GM19395 (cell line): ENCODE measurements around the gene HLA-E.
"Not testable (repeated sequence)": the region's sequence is repeated elsewhere in the genome, so short reads cannot be mapped to it uniquely, and the experiment has no call there.

ENCODE experiments used
- ATAC-seq: cut with Tn5 transposase; IDR thresholded peaks from one replicate; pipeline ENCODE4 v1.9.1; 2021; ENCODE audit warnings: mild to moderate bottlenecking, moderate library complexity; ENCODE audit not compliant: unreplicated experiment

Gene HLA-E

GRCh38 chr6:30500421-30501355 is 11.4 kb downstream of the HLA-E start:
- ATAC-seq = no peak

- ATAC-seq = peak; percentile 59
Observed at GRCh38 chr6:30507849-30508827, 18.8 kb downstream of the HLA-E start.

GRCh38 chr6:30508890-30509736 is 19.8 kb downstream of the HLA-E start:
- ATAC-seq = peak; percentile 64

GRCh38 chr6:30510419-30511168 is 21.3 kb downstream of the HLA-E start:
- no peak for ATAC-seq

GRCh38 chr6:30511169-30511546 is 21.8 kb downstream of the HLA-E start:
- ATAC-seq = no peak

- no peak for ATAC-seq
Observed at GRCh38 chr6:30513451-30513850, 24.1 kb downstream of the HLA-E start.

GRCh38 chr6:30515106-30515505 is 25.8 kb downstream of the HLA-E start:
- ATAC-seq = no peak

GRCh38 chr6:30515944-30516753 is 26.8 kb downstream of the HLA-E start:
- peak; percentile 76 for ATAC-seq

- ATAC-seq = not testable (repeated sequence)
Observed at GRCh38 chr6:30516754-30517076, 27.4 kb downstream of the HLA-E start.

- not testable (repeated sequence) for ATAC-seq
Observed at GRCh38 chr6:30517767-30518504, 28.6 kb downstream of the HLA-E start.

GRCh38 chr6:30518505-30519145 is 29.3 kb downstream of the HLA-E start:
- ATAC-seq = not testable (repeated sequence)

GRCh38 chr6:30520522-30520921 is 31.2 kb downstream of the HLA-E start:
- ATAC-seq = no peak

- not testable (repeated sequence) for ATAC-seq
Observed at GRCh38 chr6:30521082-30521481, 31.8 kb downstream of the HLA-E start.

- ATAC-seq = not testable (repeated sequence)
Observed at GRCh38 chr6:30521952-30522351, 32.6 kb downstream of the HLA-E start.

- not testable (repeated sequence) for ATAC-seq
Observed at GRCh38 chr6:30526444-30526843, 37.1 kb downstream of the HLA-E start.

- peak; percentile 58 for ATAC-seq
Observed at GRCh38 chr6:30529349-30529875, 40.1 kb downstream of the HLA-E start.

- no peak for ATAC-seq
Observed at GRCh38 chr6:30530014-30530413, 40.7 kb downstream of the HLA-E start.
